ENCODE data around the gene IBA57. TPM values are rescaled to one million over a fixed set of nuclear protein-coding genes. Genes with fewer than 3 reads are reported as not detected.

The IBA57 gene
- total RNA-seq, 2 donors from 2014 or later = 9.3 to 9.4 TPM

Other genes with a start within 250 kb of the IBA57 start
- 1 to 10 TPM; 2.2 to 2.6 TPM for gene WNT9A, start 217.9 kb upstream of the IBA57 start, total RNA-seq
- under 1 TPM in 1 of 2 donors, not detected in 1; 0.14 TPM for gene WNT3A, start 158.8 kb upstream of the IBA57 start, total RNA-seq
- gene ARF1, start 83.1 kb upstream of the IBA57 start, total RNA-seq = 100 to 1,000 TPM; 469 to 500 TPM
- 10 to 100 TPM; 11.9 to 14.7 TPM for gene C1orf35, start 62.5 kb upstream of the IBA57 start, total RNA-seq
- gene MRPL55, start 56.5 kb upstream of the IBA57 start, total RNA-seq = 10 to 100 TPM; 31.9 to 32.9 TPM
- 100 to 1,000 TPM; 175 to 176 TPM for gene GUK1, start 25.5 kb upstream of the IBA57 start, total RNA-seq
- 1 to 10 TPM in 1 of 2 donors, under 1 TPM in 1; 0.49 to 1.5 TPM for gene GJC2, start 15.9 kb upstream of the IBA57 start, total RNA-seq
- gene OBSCN, start 42.2 kb downstream of the IBA57 start, total RNA-seq = 1 to 10 TPM; 5.3 to 8.0 TPM
- 10 to 100 TPM; 34.8 to 36.5 TPM for gene TRIM11, start 241.0 kb downstream of the IBA57 start, total RNA-seq

Measured in left colon (tissue), 2 donors.